Breast epithelium (tissue), 4 donors: ENCODE results near the gene GCNT4. TPM values are rescaled to one million over a fixed set of nuclear protein-coding genes. Genes with fewer than 3 reads are reported as not detected.

ENCODE experiments used
- DNase-seq, 2 donors: peaks; one replicate each; pipeline ENCODE4 v3.0.0-alpha.2; 2019; ENCODE audit warnings: low spot score in 2 of 2
- H3K27ac ChIP-seq, 2 donors: fragments of 200-600 bp; sonication (generic) in 1 of 2; one replicate each; pipeline ENCODE4 v1.5.1; 2016 to 2019; ENCODE audit warnings: mild to moderate bottlenecking in 1 of 2
- H3K27me3 ChIP-seq, 2 donors: fragments of 200-600 bp; sonication (generic) in 1 of 2; one replicate each; pipeline versions ENCODE4 v1.5.1 to v1.6.0; 2017 to 2019; ENCODE audit warnings: control low read depth in 1 of 2, mild to moderate bottlenecking in 1 of 2
- H3K36me3 ChIP-seq: fragments of 200-600 bp; one replicate; pipeline ENCODE4 v1.5.1; 2019
- H3K4me1 ChIP-seq, 2 donors: fragments of 200-600 bp; sonication (generic); one replicate each; pipeline ENCODE4 v1.5.1; 2016 to 2019; ENCODE audit warnings: control low read depth in 1 of 2
- H3K4me3 ChIP-seq, 3 donors: fragments of 200-600 bp; sonication (generic); 1 replicate in 2 of 3; 2 replicates in 1 of 3; pipeline ENCODE4 v1.5.1; 2016 to 2019; ENCODE audit warnings: mild to moderate bottlenecking in 3 of 3, moderate library complexity in 2 of 3
- H3K9me3 ChIP-seq, 2 donors: fragments of 200-600 bp; sonication (generic) in 1 of 2; one replicate each; pipeline ENCODE4 v1.5.1; 2016 to 2019; ENCODE audit warnings: control low read depth in 1 of 2
- CTCF ChIP-seq, 3 donors: fragments of 450-650 bp; IDR thresholded peaks; one replicate each; pipeline ENCODE4 v1.5.1; 2016 to 2017; ENCODE audit warnings: antibody characterized with exemption in 3 of 3, mild to moderate bottlenecking in 3 of 3, moderate library complexity in 3 of 3
- POLR2A ChIP-seq: fragments of 450-650 bp; IDR thresholded peaks from one replicate; pipeline ENCODE4 v1.6.1; 2016; ENCODE audit warnings: antibody characterized with exemption, mild to moderate bottlenecking, moderate library complexity
- POLR2AphosphoS5 ChIP-seq, 3 donors: sonication (generic); formaldehyde crosslinking; IDR thresholded peaks; one replicate each; pipeline ENCODE4 v1.6.1; 2017; ENCODE audit warnings: antibody characterized with exemption in 3 of 3
- intact Hi-C: fragments of 100-400 bp; cut with DNase I; formaldehyde crosslinking; loops from one replicate; pipeline ENCODE4 v1.15.1; 2023; ENCODE audit warnings: low total_unique reads
- total RNA-seq, 3 donors: library from RNA; depleted of rRNA; stranded (reverse); fragments of >200 nt; gene quantifications; one replicate each; pipeline ENCODE4 v1.1.0, GENCODE V29; 2016

The GCNT4 gene
- total RNA-seq, 3 donors from 2014 or later: 1.3 to 2.3 (median 2.3) TPM

- Histone ChIP-seq H3K36me3 (no peaks in the 10 kb centered on the region), H3K4me3 (no peak overlapping the region), H3K27ac (no peak overlapping the region), H3K9me3 (no peaks in the 10 kb centered on the region), H3K27me3 (no peaks in the 10 kb centered on the region), H3K4me1 (no peaks in the 10 kb centered on the region)
- TF ChIP-seq POLR2AphosphoS5 (IDR thresholded peaks at IDR 0.05): no peak
- no peak for TF ChIP-seq CTCF (IDR thresholded peaks at IDR 0.05)
- TF ChIP-seq POLR2A: no peak
- intact Hi-C loops: no loop called here
- DNase-seq: no peak
Measured at GRCh38 chr5:75062925-75063531, 10.7 kb upstream of the GCNT4 start.

- Histone ChIP-seq H3K4me1 (no peaks in the 10 kb centered on the region), H3K9me3 (no peaks in the 10 kb centered on the region), H3K36me3 (no peaks in the 10 kb centered on the region), H3K4me3 (no peak overlapping the region), H3K27me3 (no peaks in the 10 kb centered on the region), H3K27ac (no peak overlapping the region)
- no peak for DNase-seq
- intact Hi-C loops: no loop called here
- TF ChIP-seq CTCF (IDR thresholded peaks at IDR 0.05): no peak
- TF ChIP-seq POLR2AphosphoS5 (IDR thresholded peaks at IDR 0.05): no peak
- TF ChIP-seq POLR2A: no peak
Measured at GRCh38 chr5:75059912-75060545, 7.7 kb upstream of the GCNT4 start.

GRCh38 chr5:75058986-75059535 is 6.7 kb upstream of the GCNT4 start:
- Histone ChIP-seq H3K27ac (no peak overlapping the region), H3K4me3 (no peak overlapping the region), H3K9me3 (no peaks in the 10 kb centered on the region), H3K36me3 (no peaks in the 10 kb centered on the region), H3K27me3 (no peaks in the 10 kb centered on the region), H3K4me1 (no peaks in the 10 kb centered on the region)
- intact Hi-C loops: no loop called here
- no peak for DNase-seq
- TF ChIP-seq POLR2AphosphoS5 (IDR thresholded peaks at IDR 0.05) (no peak), CTCF (IDR thresholded peaks at IDR 0.05) (no peak), POLR2A (no peak)

- Histone ChIP-seq H3K27me3 (no peaks in the 10 kb centered on the region), H3K27ac (no peak overlapping the region), H3K4me1 (no peaks in the 10 kb centered on the region), H3K36me3 (no peaks in the 10 kb centered on the region), H3K9me3 (no peaks in the 10 kb centered on the region), H3K4me3 (no peak overlapping the region)
- TF ChIP-seq POLR2A (no peak), POLR2AphosphoS5 (IDR thresholded peaks at IDR 0.05) (no peak), CTCF (IDR thresholded peaks at IDR 0.05) (no peak)
- intact Hi-C loops: no loop called here
- no peak for DNase-seq
Measured at GRCh38 chr5:75057561-75057960, 5.2 kb upstream of the GCNT4 start.

- no peak for DNase-seq
- intact Hi-C loops: no loop called here
- no peak overlapping the region for H3K27ac ChIP-seq
- H3K27me3 ChIP-seq: no peaks in the 10 kb centered on the region
- H3K4me1 ChIP-seq: no peaks in the 10 kb centered on the region
- no peaks in the 10 kb centered on the region for H3K9me3 ChIP-seq
- TF ChIP-seq CTCF (IDR thresholded peaks at IDR 0.05) (no peak), POLR2AphosphoS5 (IDR thresholded peaks at IDR 0.05) (no peak)
- H3K4me3 ChIP-seq: no peak overlapping the region
- H3K36me3 ChIP-seq: no peaks in the 10 kb centered on the region
Measured at GRCh38 chr5:75055727-75056144, 3.4 kb upstream of the GCNT4 start.
